K562 (cell line): Measurements from ENCODE around the gene ARL3. TPM values are rescaled to one million over a fixed set of nuclear protein-coding genes. Genes with fewer than 3 reads are reported as not detected.

Experiments used
- CBFB ChIP-seq: sonication (generic); formaldehyde crosslinking; IDR thresholded peaks from 2 replicates; pipeline ENCODE4 v1.4.0; 2020; ENCODE audit warnings: mild to moderate bottlenecking, missing genetic modification reagents
- DPF2 ChIP-seq: fragments of 450-650 bp; IDR thresholded peaks from 2 replicates; pipeline ENCODE4 v1.6.1; 2016
- HBP1 ChIP-seq: fragments of 450-650 bp; formaldehyde crosslinking; IDR thresholded peaks from 2 replicates; pipeline ENCODE4 v1.4.0; 2022; ENCODE audit warnings: missing genetic modification characterization
- KLF13 ChIP-seq: fragments of 450-650 bp; IDR thresholded peaks from 2 replicates; pipeline ENCODE4 v1.6.1; 2016; ENCODE audit warnings: missing genetic modification characterization, low read depth, mild to moderate bottlenecking, missing compliant biosample characterization, moderate library complexity, borderline replicate concordance
- KLF16 ChIP-seq: IDR thresholded peaks from 2 replicates; pipeline ENCODE4 v1.6.1; 2016; ENCODE audit warnings: antibody characterized with exemption
- MIER1 ChIP-seq: fragments of 450-650 bp; IDR thresholded peaks from 2 replicates; pipeline ENCODE4 v1.6.1; 2016; ENCODE audit warnings: antibody characterized with exemption, mild to moderate bottlenecking, low read depth
- MLLT1 ChIP-seq, 2 experiments: fragments of 450-650 bp; IDR thresholded peaks; 2 replicates each; pipeline ENCODE4 v1.6.1; 2016
- MTA2 ChIP-seq: fragments of 450-650 bp; IDR thresholded peaks from 2 replicates; pipeline ENCODE4 v1.6.1; 2016; ENCODE audit warnings: low read depth
- NR1H2 ChIP-seq: sonication (generic); formaldehyde crosslinking; IDR thresholded peaks from 2 replicates; pipeline ENCODE4 v1.4.0; 2020; ENCODE audit warnings: mild to moderate bottlenecking, missing genetic modification reagents
- POLR2B ChIP-seq: fragments of 450-650 bp; IDR thresholded peaks from 2 replicates; pipeline ENCODE4 v1.6.1; 2018; ENCODE audit warnings: low read depth; ENCODE audit not compliant: partially characterized antibody
- SMARCA4 ChIP-seq: fragments of 450-650 bp; IDR thresholded peaks from 2 replicates; pipeline ENCODE4 v1.6.1; 2016
- SNRNP70 ChIP-seq: fragments of 200-400 bp; formaldehyde crosslinking; optimal IDR thresholded peaks from 2 replicates; pipeline ENCODE3; 2017; ENCODE audit warnings: low read depth, low read length
- TFE3 ChIP-seq: fragments of 450-650 bp; formaldehyde crosslinking; IDR thresholded peaks from 2 replicates; pipeline ENCODE4 v1.4.0; 2020; ENCODE audit warnings: mild to moderate bottlenecking, mixed read lengths
- ZNF143 ChIP-seq: sonication (generic); formaldehyde crosslinking; IDR thresholded peaks from 2 replicates; pipeline ENCODE4 v1.9.0; 2022; ENCODE audit warnings: mild to moderate bottlenecking, missing genetic modification reagents
- ZNF707 ChIP-seq: fragments of 250-450 bp; sonication (Bioruptor Pico); conservative IDR thresholded peaks from 2 replicates; pipeline ENCODE4 v1.8.0; 2022; ENCODE audit warnings: inconsistent platforms, mild to moderate bottlenecking, moderate library complexity
- ZNF77 ChIP-seq: fragments of 250-450 bp; sonication (Bioruptor Pico); IDR thresholded peaks from 2 replicates; pipeline ENCODE4 v1.5.0; 2020
- polyA plus RNA-seq, 8 experiments: library from polyadenylated mRNA; depleted of rRNA in 4 of 8; stranded (reverse) in 5 of 8; unstranded in 3 of 8; fragments of >200 nt; fragmentation: Nextera tagmentation in 2 of 8; fragmentation: Illumina TruSeq in 1 of 8; extraction: Ambion mirVana in 2 of 8; extraction: Trizol in 1 of 8; gene quantifications; 2 replicates each; pipeline versions ENCODE4 v1.2.1 to v1.2.3, GENCODE V29; 2011 to 2014; ENCODE audit warnings: inconsistent platforms in 1 of 8, missing spikeins in 1 of 8
- total RNA-seq, 7 experiments: library from RNA; depleted of rRNA in 6 of 7; stranded (reverse); fragments of >200 nt in 6 of 7; fragmentation: Illumina TruSeq in 2 of 7; extraction: Trizol in 2 of 7; gene quantifications; 2 replicates each; pipeline versions ENCODE4 v1.2.1 to v1.2.3, GENCODE V29; 2011 to 2021; ENCODE audit warnings: low replicate concordance in 1 of 7

Gene ARL3
- total and polyA plus RNA-seq, 9 of the 15 experiments (the other 6 are each of a cell fraction or from before 2014, with no cell fraction given), result 2.9 to 8.9 (median 4.8) TPM

GRCh38 chr10:102735065-102735562 lies 20.9 kb upstream of the ARL3 start (continued):
- TF ChIP-seq ZNF707 (CRISPR knock-in tag) (no peak), DPF2 (peak; percentile 57), ZNF77 (CRISPR knock-in tag) (no peak), KLF13 (tag) (no peak), MTA2 (0 out of 2 replicates have a peak, but pooled peaks have one; percentile 16), TFE3 (no peak), SMARCA4 (peak; percentile 56; the same call in 1 of the 2 replicates), KLF16 (no peak), SNRNP70 (no peak), HBP1 (CRISPR knock-in tag) (0 out of 2 replicates have a peak, but pooled peaks have one; percentile 55), MLLT1 (IDR thresholded peaks at IDR 0.05) (peak; percentile 15 to 54; a peak in 1 of 4 replicates), NR1H2 (no peak), ZNF143 (CRISPR knock-in tag) (no peak), POLR2B (peak; percentile 44), CBFB (no peak), MIER1 (no peak)
